ENCODE results near the gene TET3. TPM values are rescaled to one million over a fixed set of nuclear protein-coding genes. Genes with fewer than 3 reads are reported as not detected.

Gene TET3
- total RNA-seq, 1 experiment from 2014 or later, result 19.1 TPM

GRCh38 chr2:73942664-73943063, 42.0 kb upstream of the TET3 start:
- BruUV-seq (replicated peaks), result no TSS peak
- CTCF ChIA-PET, result no interaction called here
- peaks cover 42% of the 10 kb centered on the region for H3K36me3 ChIP-seq (ENCODE audit: low read depth)

DNA sequence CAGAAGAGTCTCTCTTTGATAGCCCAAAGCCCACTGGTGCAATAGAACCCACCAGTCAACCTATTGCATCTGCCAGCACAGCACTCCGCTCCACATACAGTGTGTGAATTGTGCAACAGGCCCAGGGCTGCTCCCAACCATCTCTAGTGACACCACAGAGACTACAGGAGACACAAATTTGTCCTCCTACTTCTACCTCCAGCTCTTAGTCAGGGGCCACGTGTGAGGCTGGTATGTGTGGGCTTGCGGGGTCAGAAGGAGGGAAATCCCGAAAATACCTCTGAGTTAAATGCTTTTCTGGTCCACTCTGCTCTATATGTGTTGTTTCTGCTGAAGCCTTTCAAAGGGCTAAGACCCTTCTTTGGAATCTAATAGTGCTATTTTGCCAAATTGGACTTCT, 40.0 kb upstream of the TET3 start:
- intact Hi-C loops (cut with micrococcal nuclease; ENCODE audit: unreplicated experiment), result no loop called here
- Histone ChIP-seq H3K4me3 (no peak overlapping the region), H3K27ac (no peak overlapping the region), H4K20me1 (ENCODE audit: insufficient read depth) (peaks cover 75% of the 10 kb centered on the region), H3K4me1 (replicated peaks; ENCODE audit: insufficient read depth) (no peaks in the 10 kb centered on the region), H3K79me2 (ENCODE audit: low read depth) (peaks cover 54% of the 10 kb centered on the region), H3K4me2 (no peak overlapping the region), H3K9me2 (ENCODE audit: insufficient read depth) (no peaks in the 10 kb centered on the region), H2AFZ (no peak overlapping the region), H3K9me3 (ENCODE audit: insufficient read depth, low read depth) (no peaks in the 10 kb centered on the region), H3K36me3 (ENCODE audit: low read depth) (peaks cover 63% of the 10 kb centered on the region), H3F3A (ENCODE audit: insufficient read depth, low read depth) (no peaks in the 10 kb centered on the region), H3K27me3 (ENCODE audit: insufficient read depth, low read depth) (no peaks in the 10 kb centered on the region)
- POLR2A ChIA-PET (ENCODE audit: unreplicated experiment), result no interaction called here
- CTCF ChIA-PET, result interaction anchor here (0.5 kb wide), 1 partner anchor 17 kb away, joined by 3 read pairs; no protein-coding TSS in a partner anchor
- DNase-seq, result no peak
- BruUV-seq (replicated peaks), result no TSS peak
- no peak for TF ChIP-seq CTCF (conservative IDR thresholded peaks at IDR 0.05)
- TF ChIP-seq EZH2 (IDR thresholded peaks at IDR 0.05; ENCODE audit: low read depth), result no peak

More at GRCh38 chr2:73942664-73943063, 42.0 kb upstream of the TET3 start:
- POLR2A ChIA-PET (ENCODE audit: unreplicated experiment), result no interaction called here
- H3K4me1 ChIP-seq (replicated peaks; ENCODE audit: insufficient read depth), result no peaks in the 10 kb centered on the region
- H2AFZ ChIP-seq, result no peak overlapping the region
- no peak overlapping the region for H3K4me2 ChIP-seq
- TF ChIP-seq CTCF (conservative IDR thresholded peaks at IDR 0.05) (no peak), EZH2 (IDR thresholded peaks at IDR 0.05; ENCODE audit: low read depth) (no peak)
- H3K79me2 ChIP-seq (ENCODE audit: low read depth), result peaks cover 73% of the 10 kb centered on the region
- H3K4me3 ChIP-seq, result no peak overlapping the region
- H3K27me3 ChIP-seq (ENCODE audit: insufficient read depth, low read depth), result no peaks in the 10 kb centered on the region
- peaks cover 82% of the 10 kb centered on the region for H4K20me1 ChIP-seq (ENCODE audit: insufficient read depth)
- DNase-seq, result no peak
- no peak overlapping the region for H3K27ac ChIP-seq
- no peaks in the 10 kb centered on the region for H3K9me3 ChIP-seq (ENCODE audit: insufficient read depth, low read depth)
- intact Hi-C loops (cut with micrococcal nuclease; ENCODE audit: unreplicated experiment), result no loop called here
- H3K9me2 ChIP-seq (ENCODE audit: insufficient read depth), result no peaks in the 10 kb centered on the region
- H3F3A ChIP-seq (ENCODE audit: insufficient read depth, low read depth), result no peaks in the 10 kb centered on the region

- intact Hi-C loops (cut with micrococcal nuclease; ENCODE audit: unreplicated experiment), result no loop called here
- Histone ChIP-seq H4K20me1 (ENCODE audit: insufficient read depth) (peaks cover 68% of the 10 kb centered on the region), H3K4me3 (no peak overlapping the region), H3K9me3 (ENCODE audit: insufficient read depth, low read depth) (no peaks in the 10 kb centered on the region), H2AFZ (no peak overlapping the region), H3K79me2 (ENCODE audit: low read depth) (peaks cover 39% of the 10 kb centered on the region), H3K4me2 (no peak overlapping the region), H3K36me3 (ENCODE audit: low read depth) (peaks cover 63% of the 10 kb centered on the region), H3F3A (ENCODE audit: insufficient read depth, low read depth) (no peaks in the 10 kb centered on the region), H3K4me1 (replicated peaks; ENCODE audit: insufficient read depth) (no peaks in the 10 kb centered on the region), H3K27ac (no peak overlapping the region), H3K27me3 (ENCODE audit: insufficient read depth, low read depth) (no peaks in the 10 kb centered on the region), H3K9me2 (ENCODE audit: insufficient read depth) (no peaks in the 10 kb centered on the region)
- TF ChIP-seq CTCF (conservative IDR thresholded peaks at IDR 0.05) (no peak), EZH2 (IDR thresholded peaks at IDR 0.05; ENCODE audit: low read depth) (no peak)
- ChIA-PET POLR2A (ENCODE audit: unreplicated experiment) (no interaction called here), CTCF (no interaction called here)
- no TSS peak for BruUV-seq (replicated peaks)
- DNase-seq, result no peak
These were observed 38.5 kb upstream of the TET3 start for GRCh38 chr2:73946215-73946614.
